Ammon's horn (tissue), 1 donor: Measurements from ENCODE around the gene GOLT1A.
"Not testable (repeated sequence)": the region's sequence is repeated elsewhere in the genome, so short reads cannot be mapped to it uniquely, and the experiment has no call there.

Experiments used
- DNase-seq: peaks from one replicate; pipeline ENCODE4 v3.0.0-alpha.2; 2016; ENCODE audit warnings: low spot score

Gene GOLT1A

DNA sequence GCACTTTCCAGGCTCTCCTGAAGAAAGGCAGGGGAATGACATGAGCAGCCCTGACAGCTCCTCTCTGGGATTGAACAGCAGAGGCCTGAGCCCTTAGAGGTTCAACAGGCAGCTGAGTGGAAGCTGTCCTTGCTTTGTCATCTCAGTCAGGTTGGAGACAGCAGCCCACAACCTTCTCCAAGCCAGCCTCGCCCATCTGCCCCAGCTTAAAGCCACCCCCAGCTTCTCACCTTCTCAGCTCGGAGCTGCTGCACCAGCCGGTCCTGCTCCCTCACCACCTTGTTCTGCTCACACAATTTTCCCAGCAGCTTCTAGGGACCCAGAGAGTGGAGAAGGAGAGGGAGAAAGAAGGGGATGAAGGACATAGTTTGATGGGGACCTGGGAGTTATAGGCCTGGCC is 35.2 kb upstream of the GOLT1A start:
- no peak for DNase-seq

DNA sequence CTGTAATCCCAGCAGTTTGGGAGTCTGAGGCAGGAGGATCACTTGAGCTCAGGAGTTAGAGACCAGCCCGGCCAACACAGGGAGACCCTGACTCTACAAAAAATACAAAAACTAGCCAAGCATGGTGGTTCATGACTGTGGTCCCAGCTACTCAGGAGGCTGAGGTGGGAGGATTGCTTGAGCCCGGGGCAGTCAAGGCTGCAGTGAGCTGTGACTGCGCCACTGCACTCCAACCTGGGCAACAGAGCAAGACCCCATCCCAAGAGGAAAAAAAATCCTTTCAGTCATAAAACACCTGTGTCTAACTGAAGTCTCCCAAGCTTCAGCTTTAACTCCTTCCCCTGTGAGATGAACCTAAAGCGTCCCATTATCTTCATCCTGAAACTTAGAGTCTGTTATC is 33.1 kb upstream of the GOLT1A start:
- no peak for DNase-seq

DNA sequence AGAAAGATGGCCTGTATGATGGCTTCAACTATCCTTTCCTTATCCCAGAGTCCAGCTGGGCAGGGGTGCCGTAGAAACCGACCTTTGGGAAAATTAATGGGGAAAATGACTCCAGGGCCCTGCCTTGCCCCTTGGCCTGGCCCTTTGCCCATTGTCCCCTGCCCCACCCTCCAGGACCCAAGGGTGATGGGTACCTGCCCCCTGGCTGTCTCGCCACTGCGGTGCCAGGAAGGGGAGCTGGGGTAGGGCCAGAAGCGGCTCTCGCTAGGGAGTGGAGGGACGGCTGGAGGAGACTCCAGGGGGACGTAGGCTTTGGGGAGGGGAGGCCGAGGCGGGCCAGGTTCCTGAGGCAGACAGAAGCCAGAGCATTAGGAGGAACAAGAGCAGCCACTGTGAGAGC is 29.1 kb upstream of the GOLT1A start:
- no peak for DNase-seq

DNA sequence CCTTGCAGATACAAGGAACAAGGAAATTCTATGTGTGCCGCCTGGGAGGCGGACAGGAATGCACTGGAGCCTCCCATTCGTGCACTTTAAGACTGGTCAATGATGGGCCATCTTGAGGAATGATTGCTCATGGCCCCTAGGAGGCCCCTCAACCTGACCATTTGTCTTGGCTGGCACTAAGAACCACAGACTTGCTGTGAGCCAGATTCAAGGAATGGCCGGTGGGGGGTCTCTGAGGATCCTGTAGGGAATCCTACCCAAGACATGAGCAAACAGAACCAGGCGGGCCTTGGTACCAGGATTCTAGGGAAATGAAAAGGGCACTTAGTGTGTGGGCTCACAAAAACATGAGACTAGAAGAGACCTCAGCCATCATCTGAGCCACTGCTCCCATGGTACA is 28.1 kb upstream of the GOLT1A start:
- no peak for DNase-seq

DNA sequence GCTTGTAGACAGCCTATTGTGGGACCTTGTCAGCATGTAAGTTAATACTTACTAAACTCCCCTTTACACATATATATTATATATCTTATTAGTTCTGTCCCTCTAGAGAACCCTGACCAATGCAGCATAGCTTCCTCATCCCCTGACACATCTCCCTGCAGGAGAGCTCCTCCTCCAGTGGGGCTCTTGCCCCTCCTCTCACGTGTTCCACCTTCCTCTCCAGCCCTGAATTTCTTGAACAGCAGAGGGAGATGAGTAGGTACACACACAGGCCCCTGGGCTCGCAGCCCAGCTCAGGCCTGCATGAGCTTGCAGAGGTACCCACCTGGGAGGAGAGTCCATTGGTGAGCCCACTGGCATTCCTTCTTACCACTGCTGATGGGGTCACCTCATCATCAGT is 27.3 kb upstream of the GOLT1A start:
- DNase-seq = no peak

DNA sequence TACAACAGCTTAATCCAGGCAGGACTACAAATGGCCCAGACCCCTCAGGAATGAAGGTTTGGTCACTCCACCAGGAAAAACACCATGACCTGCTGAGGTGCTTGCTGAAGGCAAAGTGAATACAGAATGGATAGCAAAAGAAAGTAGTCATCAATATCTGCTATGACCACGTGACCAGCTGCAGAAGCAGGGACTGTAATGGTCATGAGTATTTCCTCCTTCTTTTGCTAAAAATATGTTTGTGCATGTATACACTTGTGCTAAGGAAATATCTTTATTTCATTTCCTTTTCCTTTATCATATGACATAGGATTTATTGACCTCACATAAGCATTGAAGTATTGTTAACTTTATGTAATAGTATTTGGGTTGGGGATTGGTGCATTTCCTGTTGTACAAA is 26.4 kb upstream of the GOLT1A start:
- no peak for DNase-seq

DNA sequence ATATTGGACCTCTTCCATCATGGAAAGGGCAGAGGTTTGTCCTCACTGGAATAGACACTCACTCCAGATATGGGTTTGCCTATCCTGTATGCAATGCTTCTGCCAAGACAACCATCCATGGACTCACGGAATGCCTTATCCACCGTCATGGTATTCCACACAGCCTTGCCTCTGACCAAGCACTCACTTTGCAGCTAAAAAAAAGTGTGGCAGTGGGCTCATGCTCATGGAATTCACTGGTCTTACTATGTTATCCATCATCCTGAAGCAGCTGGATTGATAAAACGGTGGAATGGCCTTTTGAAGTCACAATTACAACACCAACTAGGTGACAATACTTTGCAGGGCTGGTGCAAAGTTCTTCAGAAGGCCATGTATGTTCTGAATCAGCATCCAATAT is 25.6 kb upstream of the GOLT1A start:
- DNase-seq = not testable (repeated sequence)

DNA sequence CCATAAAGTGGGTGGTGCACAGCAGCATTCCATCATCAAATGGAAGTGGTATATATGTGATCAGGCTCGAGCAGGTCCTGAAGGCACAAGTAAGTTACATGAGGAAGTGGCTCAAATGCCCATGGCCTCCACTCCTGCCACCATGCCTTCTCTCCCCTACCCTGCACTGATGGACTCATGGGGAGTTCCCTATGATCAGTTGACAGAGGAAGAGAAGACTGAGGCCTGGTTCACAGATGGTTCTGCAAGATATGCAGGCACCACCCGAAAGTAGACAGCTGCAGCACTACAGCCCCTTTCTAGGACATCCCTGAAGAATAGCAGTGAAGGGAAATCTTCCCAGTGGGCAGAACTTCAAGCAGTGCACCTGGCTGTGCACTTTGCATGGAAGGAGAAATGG is 24.7 kb upstream of the GOLT1A start:
- not testable (repeated sequence) for DNase-seq

DNA sequence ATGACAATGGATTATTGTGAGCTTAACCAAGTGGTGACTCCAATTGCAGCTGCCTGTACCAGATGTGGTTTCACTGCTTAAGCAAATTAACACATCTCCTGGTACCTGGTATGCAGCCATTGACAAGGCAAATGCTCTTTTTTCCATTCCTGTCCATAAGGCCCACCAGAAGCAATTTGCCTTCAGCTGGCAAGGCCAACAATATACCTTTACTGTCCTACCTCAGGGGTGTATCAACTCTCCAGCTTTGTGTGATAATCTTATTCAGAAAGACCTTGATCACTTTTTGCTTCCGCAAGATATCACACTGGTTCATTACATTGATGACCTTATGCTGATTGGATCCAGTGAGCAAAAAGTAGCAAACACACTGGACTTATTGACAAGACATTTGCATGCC is 23.7 kb upstream of the GOLT1A start:
- DNase-seq = not testable (repeated sequence)

DNA sequence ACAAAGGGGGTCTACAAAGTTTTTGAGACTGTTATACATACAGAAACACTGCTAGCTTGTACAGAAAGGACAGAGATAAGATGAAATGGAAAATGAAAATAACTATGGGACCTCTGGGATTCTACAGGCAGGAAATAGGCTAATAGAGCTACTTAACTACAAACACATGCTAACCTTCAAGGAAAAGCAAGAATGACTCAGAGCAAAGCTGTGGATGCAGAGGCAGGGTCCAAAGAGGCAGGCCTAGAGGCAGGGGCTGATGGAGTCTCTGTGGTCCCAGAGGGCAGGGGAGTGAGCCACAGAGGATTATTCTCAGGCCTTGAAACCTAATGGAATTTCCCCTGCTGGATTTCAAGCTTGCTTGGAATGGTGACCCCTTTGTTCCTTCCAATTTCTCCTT is 18.7 kb upstream of the GOLT1A start:
- DNase-seq = no peak

DNA sequence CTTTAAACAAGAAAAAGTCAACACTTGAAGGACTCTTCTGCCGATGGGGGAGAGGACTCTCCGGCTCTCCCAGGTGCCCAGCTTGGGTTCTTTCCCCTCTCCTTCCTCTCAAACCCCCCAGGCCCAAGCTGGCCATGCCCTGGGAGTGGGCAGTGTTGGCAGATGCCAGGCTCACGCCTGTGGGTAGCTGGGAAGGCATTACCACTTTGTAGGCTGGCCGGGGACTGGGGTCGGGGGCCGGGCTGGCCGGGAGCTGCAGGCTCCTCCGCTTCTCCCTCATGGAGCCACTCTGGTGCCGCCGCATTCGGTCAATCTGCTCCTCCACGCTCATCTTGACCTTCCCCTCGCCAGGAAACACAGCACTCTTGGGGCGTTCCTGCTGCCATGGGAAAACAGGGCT is 16.4 kb upstream of the GOLT1A start:
- no peak for DNase-seq

DNA sequence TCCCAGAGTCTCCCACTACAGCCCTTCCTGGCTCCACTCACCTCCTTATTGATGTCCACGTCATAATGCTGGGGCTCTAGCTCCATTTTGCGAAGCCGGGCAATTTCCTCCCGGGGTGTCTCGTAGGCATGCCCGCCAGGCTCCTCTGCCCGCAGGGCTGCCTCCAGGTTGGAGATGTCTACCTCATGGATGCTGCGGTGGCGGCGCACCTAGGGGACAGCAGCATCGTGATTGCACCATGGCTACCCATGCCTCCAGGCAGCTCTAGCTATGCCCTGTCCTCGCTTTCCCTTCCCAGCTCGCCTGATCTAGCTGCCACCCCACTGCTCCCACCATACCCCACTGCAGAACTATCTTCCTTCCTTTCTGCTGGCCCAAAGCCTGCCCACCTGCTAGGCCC is 15.1 kb upstream of the GOLT1A start:
- DNase-seq = no peak

DNA sequence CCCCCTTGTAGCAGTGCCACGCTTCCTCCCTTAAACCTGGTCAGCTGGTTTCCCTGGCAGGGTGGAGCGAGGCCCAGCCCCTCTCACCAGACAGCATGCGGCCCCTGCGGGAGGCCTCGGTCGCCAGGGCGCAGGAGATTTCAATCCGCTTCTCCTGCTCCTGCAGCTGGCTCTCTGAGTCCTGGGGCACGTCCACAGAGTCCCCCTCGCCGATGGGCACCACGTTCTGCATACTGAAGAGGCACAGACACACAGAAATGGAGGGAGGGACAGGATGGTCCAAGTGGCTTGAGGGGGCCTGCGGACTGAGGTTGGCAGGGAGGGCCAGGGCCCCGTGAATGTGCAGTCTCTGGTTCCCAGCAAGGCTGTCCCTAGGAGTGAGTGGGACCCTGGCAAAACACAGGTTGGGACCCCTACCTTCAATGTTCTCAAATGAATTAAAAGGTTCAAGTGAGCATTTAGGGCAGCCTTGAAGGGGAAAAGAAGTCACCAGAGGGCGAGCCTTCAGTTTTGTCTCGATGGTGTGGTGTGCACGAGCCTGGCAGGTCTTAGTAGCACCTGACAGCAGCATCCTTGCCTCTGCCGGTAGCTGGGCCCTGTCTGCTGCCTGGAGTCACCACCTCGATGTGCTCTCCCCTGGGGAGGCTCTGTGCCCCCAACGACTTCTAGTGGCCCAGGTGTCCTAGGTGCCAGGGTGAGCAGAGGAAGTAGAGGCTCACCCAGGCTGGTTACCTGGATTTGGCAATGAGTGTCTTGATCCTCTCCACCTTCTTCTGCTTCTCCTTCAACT is 14.4 kb upstream of the GOLT1A start:
- DNase-seq = no peak

DNA sequence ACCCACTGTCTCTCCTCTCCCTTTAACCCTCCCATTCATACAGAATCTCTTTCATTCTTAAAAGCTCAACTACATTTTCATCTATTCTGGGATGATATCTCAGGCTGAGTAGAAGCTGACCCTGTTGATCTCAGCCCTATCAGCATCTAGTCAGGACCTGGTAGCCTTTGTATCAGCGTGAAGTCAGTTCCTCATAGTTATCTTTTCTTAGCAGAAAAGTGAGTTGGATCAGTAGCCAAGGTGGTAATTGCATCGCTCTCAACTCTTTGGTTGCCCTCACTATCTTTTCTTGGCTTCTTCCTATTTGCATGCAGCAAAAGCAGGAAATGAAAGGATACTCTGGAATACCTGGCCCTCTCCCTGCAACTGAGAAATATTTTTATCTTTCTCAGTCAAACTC is 13.6 kb upstream of the GOLT1A start:
- no peak for DNase-seq

DNA sequence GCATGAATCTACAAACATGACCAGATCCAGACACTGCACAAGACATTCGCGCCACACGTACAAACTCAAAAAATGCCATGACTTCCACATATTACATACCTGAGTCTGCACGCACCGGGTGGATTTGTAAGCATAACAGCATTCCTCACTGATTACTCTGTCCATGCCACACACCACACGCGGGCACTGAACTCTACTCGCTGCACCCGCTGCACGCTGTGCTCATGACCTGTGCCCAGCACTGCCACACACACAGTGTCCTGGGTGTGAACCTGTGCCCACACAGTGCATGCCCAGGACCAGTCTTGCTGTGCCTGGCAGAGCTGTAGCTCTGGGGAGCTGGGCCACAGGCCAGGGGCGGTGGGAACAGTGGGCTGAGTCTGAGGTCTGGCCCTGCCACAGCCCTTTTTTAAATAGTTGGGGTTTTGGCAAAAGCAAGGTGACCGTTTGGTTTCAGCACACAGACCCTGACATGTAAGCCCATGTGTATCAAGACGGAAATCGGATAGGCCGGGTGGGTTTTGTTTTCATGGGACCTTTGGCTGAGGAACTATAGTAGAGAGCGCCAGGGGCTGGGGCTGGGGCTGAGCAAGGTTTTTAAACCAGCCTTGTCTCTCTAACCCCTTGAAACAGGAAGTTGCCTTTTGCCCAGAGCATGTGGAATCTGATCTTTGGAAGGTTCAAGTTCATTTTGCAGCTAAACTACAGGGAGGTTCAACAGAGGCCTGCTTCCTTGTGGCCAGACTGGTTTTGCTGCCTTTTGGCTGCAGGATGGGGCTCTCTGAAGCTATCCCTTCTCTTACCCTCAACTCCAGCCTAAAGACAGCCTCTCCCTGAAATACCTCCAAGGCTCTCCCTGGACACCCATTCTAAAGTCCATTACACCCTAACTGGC is 12.3 kb upstream of the GOLT1A start:
- no peak for DNase-seq

DNA sequence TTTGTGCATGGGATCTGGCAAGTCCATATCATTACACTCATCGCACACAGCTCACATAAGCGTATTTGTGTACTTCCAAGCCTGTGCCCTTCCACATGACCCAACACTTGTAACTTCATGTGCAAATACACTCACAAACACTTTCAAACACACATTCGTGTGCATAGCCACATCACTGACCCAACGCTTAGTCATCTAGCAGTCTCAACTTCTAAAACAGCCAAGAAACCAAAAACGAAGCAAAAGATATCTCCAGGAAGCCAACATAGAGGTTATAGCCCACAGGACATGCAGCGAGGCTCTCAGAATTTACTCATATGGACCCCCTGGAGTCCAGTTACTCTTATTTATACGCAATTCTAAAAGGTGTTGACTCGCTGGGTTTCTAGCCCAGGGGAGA is 10.9 kb upstream of the GOLT1A start:
- no peak for DNase-seq

DNA sequence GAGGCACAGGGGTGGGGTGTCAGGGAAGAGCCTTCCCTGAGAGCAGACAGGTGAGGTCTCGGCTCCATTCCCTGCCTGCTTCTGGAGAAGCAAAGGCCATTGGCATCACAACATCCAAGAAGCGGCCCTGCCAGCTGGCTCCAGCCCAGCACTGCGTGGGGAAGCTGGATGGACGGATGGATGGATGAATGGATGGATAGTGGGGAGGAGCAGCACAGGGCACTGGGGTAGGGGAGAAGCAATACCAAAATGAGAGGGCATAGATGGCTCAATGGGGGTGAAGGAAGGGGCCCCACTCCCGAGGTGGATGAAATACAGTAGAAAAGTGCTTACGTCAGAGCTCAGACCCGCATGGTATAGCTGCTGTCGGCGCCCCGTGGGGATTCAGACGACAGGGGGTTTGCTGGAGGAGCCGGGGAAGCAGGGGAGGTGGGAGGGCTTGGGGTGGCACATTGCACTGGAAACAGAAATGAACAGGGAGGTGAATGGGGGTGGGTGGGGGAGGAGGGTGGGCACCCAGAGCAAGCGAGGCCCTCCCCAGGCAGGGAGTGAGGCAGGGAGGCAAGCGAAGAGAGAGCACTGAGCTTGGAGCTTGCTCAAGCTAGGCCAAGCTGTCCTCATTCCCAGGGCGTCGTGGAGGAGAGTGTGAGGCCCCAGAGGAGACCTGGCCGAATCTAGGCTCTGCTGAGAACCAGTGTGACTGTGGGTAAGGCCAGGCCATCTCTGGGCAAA is 9.5 kb upstream of the GOLT1A start:
- no peak for DNase-seq

DNA sequence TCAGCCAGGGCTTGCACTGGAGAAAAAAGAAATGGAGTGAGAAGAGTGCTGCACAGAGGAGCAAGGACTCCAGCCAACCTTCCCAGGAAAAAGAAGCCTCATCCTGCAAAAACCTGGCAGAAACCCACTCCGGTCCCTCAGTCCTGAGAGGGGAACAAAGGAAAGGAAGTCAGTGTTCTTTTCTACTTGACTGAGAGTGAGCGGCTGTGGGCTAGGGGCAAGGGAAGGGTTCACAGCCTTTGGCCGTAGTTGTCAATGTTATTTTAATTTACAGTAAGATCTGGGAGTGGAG is 8.9 kb upstream of the GOLT1A start:
- no peak for DNase-seq

DNA sequence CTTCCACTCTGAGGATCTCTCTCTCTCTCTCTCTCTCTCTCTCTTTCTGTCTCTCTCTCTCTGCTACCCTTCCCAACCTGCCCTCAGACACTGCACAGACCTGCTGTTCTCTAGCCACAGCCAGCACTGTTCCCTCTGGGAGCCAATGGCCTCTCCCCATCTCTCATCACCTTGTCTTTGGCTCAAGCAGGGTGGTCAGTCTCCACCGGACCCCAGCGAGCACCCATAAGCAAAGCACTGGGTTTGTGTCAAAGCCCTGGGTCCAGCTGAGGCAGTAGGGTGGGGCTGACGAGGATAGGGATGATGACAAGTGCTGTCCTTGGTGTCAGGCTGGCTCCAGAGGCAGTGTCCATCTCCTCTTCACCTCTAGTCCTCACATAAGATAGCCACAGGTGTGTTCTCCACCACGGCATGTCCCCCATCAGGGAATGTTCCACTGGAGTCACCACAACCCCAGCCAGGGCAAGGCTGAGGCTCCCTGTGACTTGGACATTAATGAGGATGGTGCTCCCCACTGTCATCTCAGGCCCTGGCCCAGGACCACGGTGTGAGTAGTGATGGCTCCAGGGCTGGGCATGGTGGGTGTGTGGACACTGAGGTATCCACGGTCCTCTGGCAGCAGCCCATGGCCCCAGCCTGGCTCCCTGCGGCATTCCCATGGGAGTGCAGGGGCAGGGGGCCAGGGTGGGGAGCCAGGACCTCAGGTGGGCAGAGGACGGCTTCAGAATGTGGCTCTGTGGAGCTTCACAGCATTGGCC is 8.4 kb upstream of the GOLT1A start:
- DNase-seq = no peak

DNA sequence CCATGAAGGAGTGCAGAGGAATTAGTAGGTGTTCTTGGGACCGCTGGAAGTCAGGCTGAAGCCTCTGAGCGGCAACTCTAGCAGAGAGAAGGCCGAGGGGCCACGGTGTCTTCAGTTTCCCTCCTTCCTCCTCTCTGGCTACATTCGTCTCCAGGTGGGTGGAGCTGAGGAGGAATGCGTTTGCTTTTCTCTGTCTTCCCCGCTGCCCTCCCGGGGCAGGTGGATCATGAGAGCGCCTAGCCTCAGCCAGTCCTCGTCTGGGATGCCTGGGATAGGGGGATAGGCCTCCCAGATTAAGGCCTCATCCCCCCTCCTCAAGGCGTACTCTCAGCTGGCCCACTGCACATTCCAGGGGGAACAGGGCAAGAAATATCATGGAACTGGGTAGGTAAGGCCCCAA is 7.5 kb upstream of the GOLT1A start:
- DNase-seq = no peak

DNA sequence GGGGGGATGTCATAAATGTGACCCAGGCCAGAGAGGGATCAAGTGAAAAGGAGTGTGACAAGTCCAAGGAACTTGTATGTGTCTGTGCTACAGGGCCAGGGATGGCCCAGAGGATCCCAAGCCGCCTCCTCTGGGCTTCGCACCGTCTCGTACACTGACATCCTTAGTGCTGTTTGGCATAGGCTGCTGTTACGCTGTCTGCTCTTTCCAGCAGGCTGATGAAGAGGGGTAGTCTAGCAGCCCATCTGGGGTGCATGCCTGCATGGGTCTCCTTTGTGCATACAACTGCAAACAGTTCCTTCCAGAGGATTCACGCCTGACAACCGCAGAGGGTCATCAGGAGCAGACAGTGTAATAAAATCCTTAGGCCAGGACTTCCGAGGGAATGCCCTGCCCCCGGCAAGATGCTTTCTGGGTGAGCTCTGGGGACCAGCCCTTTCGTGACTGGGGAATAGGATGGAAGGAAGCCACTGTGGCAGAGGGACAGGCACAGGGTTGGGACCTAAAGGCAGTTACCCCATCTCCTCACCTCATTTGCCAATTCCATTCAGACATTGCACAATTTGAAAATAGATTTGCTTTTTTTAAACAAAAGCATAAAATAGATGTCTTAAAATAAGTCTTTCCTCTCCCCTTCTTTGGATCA is 6.3 kb upstream of the GOLT1A start:
- no peak for DNase-seq

DNA sequence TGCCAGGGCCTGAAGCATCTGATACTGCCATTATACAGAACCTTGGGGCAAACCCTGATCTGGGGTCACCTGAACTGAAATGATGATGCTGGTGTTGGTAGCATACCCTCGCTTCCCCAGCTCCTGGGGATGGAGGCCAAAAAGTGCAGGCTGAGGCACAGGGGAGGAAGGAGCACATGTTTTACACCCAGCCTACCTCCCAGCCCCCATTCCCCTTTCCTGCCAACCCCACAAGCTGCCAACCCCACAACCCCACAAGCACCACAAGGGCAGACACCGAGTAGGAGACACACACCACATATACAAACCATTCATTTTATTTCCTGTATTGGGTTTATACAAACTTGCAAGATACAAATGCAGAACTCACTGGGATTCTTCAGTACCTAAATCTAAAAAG is 4.8 kb upstream of the GOLT1A start:
- no peak for DNase-seq
